ENCODE measurements around the gene REXO1. TPM values are rescaled to one million over a fixed set of nuclear protein-coding genes. Genes with fewer than 3 reads are reported as not detected.
A peak's percentile ranks its signal among the peaks of the same experiment; 100 is the strongest.

The REXO1 gene
- total and polyA plus RNA-seq, 9 of the 15 experiments (the other 6 are each of a cell fraction or from before 2014, with no cell fraction given): 0.04 to 63.3 (median 15.8) TPM

DNA sequence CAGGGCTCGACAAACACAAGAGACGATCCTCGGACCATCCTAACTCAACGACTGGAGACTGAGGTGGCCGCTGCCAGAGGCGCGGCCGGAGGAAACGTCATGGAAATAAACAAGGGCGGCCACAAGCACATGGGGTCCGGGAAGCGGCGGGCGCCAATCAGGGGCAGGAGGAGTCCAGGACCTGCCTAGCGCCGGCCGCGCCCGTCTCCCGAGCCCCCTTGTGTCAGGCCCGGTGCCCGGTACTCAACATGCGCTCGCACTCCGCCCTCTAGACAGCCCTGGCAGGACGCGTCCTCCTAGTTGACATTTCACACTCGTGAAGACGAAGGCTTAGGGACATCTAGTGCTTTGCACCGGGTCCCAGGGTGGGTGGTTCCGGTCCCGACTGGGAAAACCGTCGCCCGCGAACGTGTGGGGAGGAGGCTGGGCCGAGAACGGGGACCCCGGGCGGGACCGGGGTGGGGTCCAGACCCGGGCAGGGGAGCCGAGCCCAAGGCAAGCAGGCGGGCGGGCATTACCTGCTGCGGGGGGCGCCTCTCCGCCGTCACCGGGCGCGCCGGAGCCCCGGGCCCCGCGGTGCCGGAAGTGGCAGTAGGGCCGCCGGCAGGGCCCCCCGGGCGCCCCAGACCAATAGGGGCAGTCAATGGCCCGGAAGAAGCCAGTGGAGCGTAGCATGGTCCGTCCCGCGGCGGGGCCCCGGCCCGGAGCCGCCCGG lies 442 bp downstream of the REXO1 start (continued):
- TF ChIP-seq USF1 (CRISPR knock-in tag; IDR thresholded peaks at IDR 0.05) (0 out of 2 replicates have a peak, but pooled peaks have one; percentile 6), C11orf30 (IDR thresholded peaks at IDR 0.05; ENCODE audit: low read depth) (no peak)

GRCh38 chr19:1847348-1847683 lies 967 bp downstream of the REXO1 start:
- WGBS (ENCODE audit: insufficient coverage, low coverage, missing lambda C conversion rate): 3% methylated on average over 11 of the region's 12 CpGs
- POLR2A ChIA-PET: interaction anchor here (0.6 to 1.8 kb wide), 3 partner anchors 9 to 826 kb away, joined by 3 to 9 read pairs (median 9); no protein-coding TSS in a partner anchor
- Histone ChIP-seq H3K4me1 (replicated peaks in 1 of 2; ENCODE audit: control insufficient read depth in 2 of 2, insufficient read depth in 2 of 2, low read length in 2 of 2) (peaks cover 15 to 83% of the 10 kb centered on the region in 2 experiments), H3K4me3 (peak overlapping the region; percentile 100), H3K9me1 (ENCODE audit: control insufficient read depth, insufficient read depth, low read length) (no peaks in the 10 kb centered on the region), H2AFZ (ENCODE audit: low read depth, low read length) (no peak overlapping the region), H3K79me2 (ENCODE audit: control insufficient read depth, insufficient read depth, low read length) (peaks cover 83% of the 10 kb centered on the region), H4K20me1 (replicated peaks; ENCODE audit: control insufficient read depth, insufficient read depth, low read length) (peaks cover 45% of the 10 kb centered on the region), H3K4me2 (ENCODE audit: insufficient read depth, low read length) (peak overlapping the region; percentile 99), H3K9me3 (replicated peaks; ENCODE audit: control insufficient read depth, insufficient read depth, low read depth, low read length) (no peaks in the 10 kb centered on the region), H3K27ac (ENCODE audit: extremely low read depth, low read depth, low read length) (peak overlapping the region; percentile 100), H3K9ac (ENCODE audit: insufficient read depth in 1 of 2, low read depth in 2 of 2, low read length in 2 of 2) (peak overlapping the region; percentile 99), H3K27me3 (ENCODE audit: control insufficient read depth in 2 of 2, insufficient read depth in 2 of 2, low read length in 2 of 2) (no peaks in the 10 kb centered on the region), H3K36me3 (ENCODE audit: control insufficient read depth, insufficient read depth, low read length) (peaks cover 60% of the 10 kb centered on the region)
- ATAC-seq (no peak), FAIRE-seq (peak; percentile 82), DNase-seq (ENCODE audit: extremely low read depth in 1 of 4, low spot score in 3 of 4) (no peak)
- intact Hi-C loops (cut with micrococcal nuclease): no loop called here
- in situ Hi-C loops (cut with MboI): no loop called here
- CTCF ChIA-PET (ENCODE audit: low intra/inter-chr PET ratio): interaction anchor here (0.7 kb wide), 1 partner anchor 11 kb away, joined by 3 read pairs; no protein-coding TSS in a partner anchor
- TSS peak; percentile 46 for BruUV-seq (replicated peaks)
- TF ChIP-seq SIRT6 (IDR thresholded peaks at IDR 0.05; ENCODE audit: low read depth, low read length): no peak
- TF ChIP-seq ZNF780A (CRISPR knock-in tag; IDR thresholded peaks at IDR 0.05): no peak
- no peak for TF ChIP-seq ZBTB33 (CRISPR knock-in tag; IDR thresholded peaks at IDR 0.05)
- TF ChIP-seq SNIP1 (IDR thresholded peaks at IDR 0.05; ENCODE audit: low read depth): no peak
- no peak for TF ChIP-seq ZFP30 (CRISPR knock-in tag; IDR thresholded peaks at IDR 0.05; ENCODE audit: borderline replicate concordance)
- no peak for TF ChIP-seq SAFB2 (IDR thresholded peaks at IDR 0.05; ENCODE audit: borderline replicate concordance, low read depth, low read length, severe bottlenecking)
- TF ChIP-seq NFRKB (IDR thresholded peaks at IDR 0.05; ENCODE audit: low read depth): no peak
- peak; percentile 5 for TF ChIP-seq TAF1 (IDR thresholded peaks at IDR 0.05; ENCODE audit: control insufficient read depth, extremely low read depth, insufficient read depth, low read length, severe bottlenecking)
- no peak for TF ChIP-seq THRAP3 (IDR thresholded peaks at IDR 0.05; ENCODE audit: borderline replicate concordance)
- TF ChIP-seq ZSCAN32 (CRISPR knock-in tag; IDR thresholded peaks at IDR 0.05): no peak
- peak; percentile 19; the same call in 1 of the 2 replicates for TF ChIP-seq ETS1 (conservative IDR thresholded peaks at IDR 0.05; ENCODE audit: control insufficient read depth, low read depth, low read length)
- TF ChIP-seq SAP30 (IDR thresholded peaks at IDR 0.05; ENCODE audit: borderline replicate concordance, insufficient read depth, low read depth, low read length, poor library complexity, severe bottlenecking): no peak
- peak; percentile 34; the same call in 1 of the 2 replicates for TF ChIP-seq CREM (IDR thresholded peaks at IDR 0.05; ENCODE audit: low read depth)
- no peak for TF ChIP-seq TEAD1 (CRISPR knock-in tag; IDR thresholded peaks at IDR 0.05)

All from K562 (cell line).